Osteocyte (in vitro differentiated cells): Measurements from ENCODE around the gene DENND10. TPM values are rescaled to one million over a fixed set of nuclear protein-coding genes. Genes with fewer than 3 reads are reported as not detected.

Experiments
- DNase-seq: peaks from one replicate; pipeline ENCODE4 v3.0.0; 2021; ENCODE audit warnings: mixed read lengths; ENCODE audit not compliant: unreplicated experiment; ENCODE audit errors: extremely low spot score
- H3K27ac Mint-ChIP-seq: one replicate; pipeline ENCODE4 v1.8.0; 2021; ENCODE audit warnings: mild to moderate bottlenecking, mixed read lengths; ENCODE audit not compliant: unreplicated experiment
- H3K27me3 Mint-ChIP-seq: one replicate; pipeline ENCODE4 v1.8.0; 2021; ENCODE audit warnings: mixed read lengths; ENCODE audit not compliant: unreplicated experiment
- H3K36me3 Mint-ChIP-seq: one replicate; pipeline ENCODE4 v1.8.0; 2021; ENCODE audit warnings: mixed read lengths; ENCODE audit not compliant: unreplicated experiment
- H3K4me1 Mint-ChIP-seq: one replicate; pipeline ENCODE4 v1.8.0; 2021; ENCODE audit warnings: mixed read lengths; ENCODE audit not compliant: unreplicated experiment
- H3K4me3 Mint-ChIP-seq: one replicate; pipeline ENCODE4 v1.8.0; 2021; ENCODE audit warnings: mild to moderate bottlenecking, moderate library complexity, mixed read lengths; ENCODE audit not compliant: unreplicated experiment
- H3K9me3 Mint-ChIP-seq: one replicate; pipeline ENCODE4 v1.8.0; 2021; ENCODE audit warnings: mixed read lengths; ENCODE audit not compliant: unreplicated experiment
- long read RNA-seq: library from polyadenylated mRNA; unstranded; transcript quantifications from one replicate; pipeline ENCODE4 v2.0.0, GENCODE V29; 2021
- total RNA-seq: library from RNA; stranded (reverse); gene quantifications from 2 replicates; pipeline ENCODE4 v1.2.1, GENCODE V29; 2021
- TF ChIP-seq, protein P1 (sequence below): fragments of 200-600 bp; sonication (generic); IDR thresholded peaks from 2 replicates; pipeline ENCODE4 v1.5.0; 2021; ENCODE audit warnings: antibody characterized with exemption, mild to moderate bottlenecking, moderate library complexity

Gene DENND10, protein sequence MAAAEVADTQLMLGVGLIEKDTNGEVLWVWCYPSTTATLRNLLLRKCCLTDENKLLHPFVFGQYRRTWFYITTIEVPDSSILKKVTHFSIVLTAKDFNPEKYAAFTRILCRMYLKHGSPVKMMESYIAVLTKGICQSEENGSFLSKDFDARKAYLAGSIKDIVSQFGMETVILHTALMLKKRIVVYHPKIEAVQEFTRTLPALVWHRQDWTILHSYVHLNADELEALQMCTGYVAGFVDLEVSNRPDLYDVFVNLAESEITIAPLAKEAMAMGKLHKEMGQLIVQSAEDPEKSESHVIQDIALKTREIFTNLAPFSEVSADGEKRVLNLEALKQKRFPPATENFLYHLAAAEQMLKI
- 43.1 and 50.6 TPM in 2 replicates for total RNA-seq
- long read RNA-seq, transcript FAM45A-201 (9 exons, 1,648 nt): major isoform, 120 of 264 reads
- long read RNA-seq, partial matches to known transcripts: 8 of 264 reads
- long read RNA-seq, other reads (novel, unspliced or antisense): 135 of 264 reads

GRCh38 chr10:119103903-119104653 is at the start of gene DENND10:
DENND10 (plus strand) TSS chr10:119104113; CDS start chr10:119104143, 30 bp downstream.
- Mint-ChIP-seq H3K27me3 (peaks cover 4% of the 10 kb centered on the region), H3K27ac (peak within 1 kb of the TSS; percentile 38), H3K4me3 (peak within 1 kb of the TSS; percentile 75), H3K4me1 (peaks cover 4% of the 10 kb centered on the region), H3K9me3 (no peaks in the 10 kb centered on the region), H3K36me3 (peaks cover 6% of the 10 kb centered on the region)
- DNase-seq: peak; percentile 92
- TF ChIP-seq, protein P1, sequence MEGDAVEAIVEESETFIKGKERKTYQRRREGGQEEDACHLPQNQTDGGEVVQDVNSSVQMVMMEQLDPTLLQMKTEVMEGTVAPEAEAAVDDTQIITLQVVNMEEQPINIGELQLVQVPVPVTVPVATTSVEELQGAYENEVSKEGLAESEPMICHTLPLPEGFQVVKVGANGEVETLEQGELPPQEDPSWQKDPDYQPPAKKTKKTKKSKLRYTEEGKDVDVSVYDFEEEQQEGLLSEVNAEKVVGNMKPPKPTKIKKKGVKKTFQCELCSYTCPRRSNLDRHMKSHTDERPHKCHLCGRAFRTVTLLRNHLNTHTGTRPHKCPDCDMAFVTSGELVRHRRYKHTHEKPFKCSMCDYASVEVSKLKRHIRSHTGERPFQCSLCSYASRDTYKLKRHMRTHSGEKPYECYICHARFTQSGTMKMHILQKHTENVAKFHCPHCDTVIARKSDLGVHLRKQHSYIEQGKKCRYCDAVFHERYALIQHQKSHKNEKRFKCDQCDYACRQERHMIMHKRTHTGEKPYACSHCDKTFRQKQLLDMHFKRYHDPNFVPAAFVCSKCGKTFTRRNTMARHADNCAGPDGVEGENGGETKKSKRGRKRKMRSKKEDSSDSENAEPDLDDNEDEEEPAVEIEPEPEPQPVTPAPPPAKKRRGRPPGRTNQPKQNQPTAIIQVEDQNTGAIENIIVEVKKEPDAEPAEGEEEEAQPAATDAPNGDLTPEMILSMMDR: peak; percentile 3

DNA sequence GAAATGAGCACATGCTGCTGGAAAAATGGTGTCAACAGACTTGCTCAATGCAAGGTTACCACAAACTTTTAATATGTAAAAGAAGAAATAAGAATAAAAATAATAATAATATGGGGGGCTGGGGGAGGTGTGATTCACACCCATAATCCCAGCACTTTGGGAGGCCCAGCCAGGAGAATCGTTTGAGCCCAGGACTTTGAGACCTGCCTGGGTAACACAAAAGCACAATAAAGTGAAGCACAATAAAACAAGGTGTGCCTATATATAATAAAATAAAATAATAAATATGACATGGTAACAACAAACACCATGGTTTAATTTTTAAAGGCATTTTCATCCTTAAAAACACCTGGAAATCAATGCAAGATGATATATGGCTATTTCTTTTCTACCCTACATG is 48.4 kb upstream of the DENND10 start:
- Mint-ChIP-seq H3K9me3 (no peaks in the 10 kb centered on the region), H3K4me3 (no peak overlapping the region), H3K36me3 (peaks cover 78% of the 10 kb centered on the region), H3K27ac (no peak overlapping the region), H3K4me1 (no peaks in the 10 kb centered on the region), H3K27me3 (no peaks in the 10 kb centered on the region)
- DNase-seq: no peak
- TF ChIP-seq, protein P1: no peak

DNA sequence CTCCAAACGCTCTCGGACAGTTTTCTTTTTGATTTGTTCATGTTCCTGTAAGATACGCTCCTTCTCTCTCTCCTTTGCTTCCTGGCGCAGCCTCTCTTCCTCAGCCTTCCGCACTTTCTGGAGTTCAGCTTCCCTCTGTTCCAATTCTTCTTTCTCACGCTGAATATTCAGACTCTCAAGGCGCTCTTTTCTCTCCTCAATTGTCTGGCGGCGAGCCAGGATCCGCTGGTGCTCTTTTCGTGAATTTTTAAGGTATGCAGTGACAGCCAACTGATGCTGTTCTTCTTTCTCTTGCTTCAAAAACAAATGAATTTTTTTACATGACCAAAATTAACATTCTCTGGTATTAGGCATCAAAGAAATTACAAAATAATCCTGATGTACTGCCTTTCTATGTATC is 45.9 kb upstream of the DENND10 start:
- Mint-ChIP-seq H3K4me1 (no peaks in the 10 kb centered on the region), H3K36me3 (peaks cover 59% of the 10 kb centered on the region), H3K27me3 (no peaks in the 10 kb centered on the region)

GRCh38 chr10:119059557-119059956 is 44.4 kb upstream of the DENND10 start:
- DNase-seq: no peak
- TF ChIP-seq, protein P1: no peak
- Mint-ChIP-seq H3K27ac (no peak overlapping the region), H3K36me3 (peaks cover 62% of the 10 kb centered on the region), H3K27me3 (no peaks in the 10 kb centered on the region), H3K4me3 (no peak overlapping the region), H3K9me3 (no peaks in the 10 kb centered on the region), H3K4me1 (no peaks in the 10 kb centered on the region)

More for the DNA sequence above, 45.9 kb upstream of the DENND10 start:
- H3K9me3 Mint-ChIP-seq: no peaks in the 10 kb centered on the region
- H3K27ac Mint-ChIP-seq: no peak overlapping the region
- DNase-seq: no peak
- no peak overlapping the region for H3K4me3 Mint-ChIP-seq
- TF ChIP-seq, protein P1: no peak

DNA sequence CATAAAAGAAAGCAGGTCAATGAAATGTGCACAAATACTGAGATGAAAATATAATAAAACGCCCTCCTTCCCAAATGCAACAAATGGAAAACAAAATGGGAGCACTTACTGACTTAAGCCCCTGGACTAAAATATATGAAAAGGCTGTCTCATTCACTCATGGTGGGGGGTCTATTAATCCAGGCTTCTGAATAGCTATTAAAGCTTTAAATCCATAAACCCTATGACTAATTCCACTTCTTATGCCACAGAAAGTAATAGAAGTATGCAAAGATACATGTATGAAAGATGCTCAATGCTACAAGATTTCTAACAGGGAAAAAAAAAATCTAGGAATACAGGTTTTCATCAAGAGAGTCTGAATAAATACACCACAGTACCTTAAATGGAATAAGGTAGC is 43.8 kb upstream of the DENND10 start:
- peaks cover 62% of the 10 kb centered on the region for H3K36me3 Mint-ChIP-seq
- no peak overlapping the region for H3K4me3 Mint-ChIP-seq
- no peaks in the 10 kb centered on the region for H3K9me3 Mint-ChIP-seq

More for the DNA sequence above, 43.8 kb upstream of the DENND10 start:
- TF ChIP-seq, protein P1: no peak
- Mint-ChIP-seq H3K27me3 (no peaks in the 10 kb centered on the region), H3K27ac (no peak overlapping the region), H3K4me1 (no peaks in the 10 kb centered on the region)
- no peak for DNase-seq
